ENCODE measurements around the gene IZUMO4.

The IZUMO4 gene

GRCh38 chr19:2132191-2132590, 35.5 kb downstream of the IZUMO4 start:
- FAIRE-seq (no peak), DNase-seq (ENCODE audit: insufficient read length) (no peak)
- TF ChIP-seq POLR2A (IDR thresholded peaks at IDR 0.05; ENCODE audit: low read depth, low read length) (no peak), POLR2AphosphoS5 (IDR thresholded peaks at IDR 0.05; ENCODE audit: low read depth, low read length) (no peak), TAF1 (IDR thresholded peaks at IDR 0.05; ENCODE audit: borderline replicate concordance, low read depth, low read length) (no peak)

- no peak for TF ChIP-seq TAF1 (IDR thresholded peaks at IDR 0.05; ENCODE audit: borderline replicate concordance, low read depth, low read length)
- TF ChIP-seq POLR2A (IDR thresholded peaks at IDR 0.05; ENCODE audit: low read depth, low read length), result no peak
- no peak for TF ChIP-seq POLR2AphosphoS5 (IDR thresholded peaks at IDR 0.05; ENCODE audit: low read depth, low read length)
- no peak for FAIRE-seq
- DNase-seq (ENCODE audit: insufficient read length), result no peak
These were observed 36.2 kb downstream of the IZUMO4 start for GRCh38 chr19:2132731-2133490.

DNA sequence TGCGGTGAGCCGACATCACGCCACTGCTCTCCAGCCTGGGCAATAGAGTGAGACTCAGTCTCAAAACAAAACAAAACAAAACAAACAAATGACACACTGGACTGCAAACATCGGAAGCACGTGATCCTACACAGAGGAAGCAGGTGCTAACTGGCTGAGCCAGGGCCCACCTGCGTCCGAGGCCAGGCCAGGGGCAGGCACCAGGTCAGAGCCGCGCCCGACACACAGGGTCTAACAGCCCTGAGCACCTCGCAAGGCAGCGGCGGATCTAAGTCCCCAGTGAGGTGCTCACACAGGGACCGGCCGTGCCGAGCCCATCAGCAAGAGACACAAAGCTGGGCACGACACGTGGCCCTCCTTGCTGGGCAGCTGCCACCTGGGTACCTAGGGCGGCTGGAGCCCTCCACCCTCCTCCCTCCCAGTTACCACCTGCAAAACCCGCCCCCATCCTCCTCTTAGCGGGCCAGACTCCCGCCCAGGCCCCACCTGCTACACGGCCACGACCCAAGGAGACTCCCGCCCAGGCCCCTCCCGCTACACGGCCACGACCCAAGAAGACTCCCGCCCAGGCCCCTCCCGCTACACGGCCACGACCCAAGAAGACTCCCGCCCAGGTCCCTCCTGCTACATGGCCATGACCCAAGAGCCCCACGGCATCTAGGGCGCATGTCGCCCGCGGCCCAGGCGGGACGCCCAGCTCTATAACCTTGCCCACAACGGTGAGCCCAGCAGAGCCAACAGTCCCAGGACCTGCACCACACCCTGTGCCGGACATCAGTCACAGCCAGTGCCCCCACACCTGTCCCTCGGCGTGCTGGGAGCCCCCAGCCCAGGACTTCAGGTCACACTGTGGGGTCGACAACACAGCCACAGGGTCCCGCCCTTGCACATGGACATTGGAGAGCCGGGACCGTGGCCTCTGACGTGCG, 39.0 kb downstream of the IZUMO4 start:
- DNase-seq (ENCODE audit: insufficient read length) (no peak), FAIRE-seq (no peak)
- TF ChIP-seq POLR2A (IDR thresholded peaks at IDR 0.05; ENCODE audit: low read depth, low read length), result no peak
- no peak for TF ChIP-seq TAF1 (IDR thresholded peaks at IDR 0.05; ENCODE audit: borderline replicate concordance, low read depth, low read length)
- no peak for TF ChIP-seq POLR2AphosphoS5 (IDR thresholded peaks at IDR 0.05; ENCODE audit: low read depth, low read length)

DNA sequence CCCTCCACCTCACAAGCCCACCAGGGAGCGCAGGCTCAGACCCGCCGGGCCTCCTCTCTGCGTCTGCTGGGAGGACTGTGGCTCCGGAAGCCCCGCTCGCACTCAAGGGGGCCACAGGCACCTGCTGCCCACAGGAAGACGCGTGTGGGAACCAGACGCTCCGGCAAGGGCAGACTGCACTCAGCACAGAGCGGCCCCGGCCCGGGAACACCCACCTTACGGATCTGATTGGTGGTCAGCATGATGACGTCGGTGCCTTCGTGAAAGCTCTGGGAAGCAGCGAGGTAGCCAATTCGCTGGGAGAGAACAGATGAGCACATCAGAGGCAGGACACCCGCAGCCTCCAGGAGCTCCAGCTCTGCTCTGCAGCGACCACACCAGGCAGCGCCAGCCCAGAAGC, 40.1 kb downstream of the IZUMO4 start:
- no peak for DNase-seq (ENCODE audit: insufficient read length)
- TF ChIP-seq POLR2A (IDR thresholded peaks at IDR 0.05; ENCODE audit: low read depth, low read length), result no peak
- TF ChIP-seq TAF1 (IDR thresholded peaks at IDR 0.05; ENCODE audit: borderline replicate concordance, low read depth, low read length), result no peak
- no peak for TF ChIP-seq POLR2AphosphoS5 (IDR thresholded peaks at IDR 0.05; ENCODE audit: low read depth, low read length)
- FAIRE-seq, result no peak

- DNase-seq (ENCODE audit: insufficient read length) (no peak), FAIRE-seq (no peak)
- TF ChIP-seq POLR2A (IDR thresholded peaks at IDR 0.05; ENCODE audit: low read depth, low read length) (no peak), POLR2AphosphoS5 (IDR thresholded peaks at IDR 0.05; ENCODE audit: low read depth, low read length) (no peak), TAF1 (IDR thresholded peaks at IDR 0.05; ENCODE audit: borderline replicate concordance, low read depth, low read length) (no peak)
These were observed 41.5 kb downstream of the IZUMO4 start for GRCh38 chr19:2138061-2138728.

GRCh38 chr19:2139385-2140137, 42.8 kb downstream of the IZUMO4 start:
- TF ChIP-seq POLR2A (IDR thresholded peaks at IDR 0.05; ENCODE audit: low read depth, low read length) (0 out of 2 replicates have a peak, but pooled peaks have one; percentile 14), POLR2AphosphoS5 (IDR thresholded peaks at IDR 0.05; ENCODE audit: low read depth, low read length) (no peak)
- no peak for DNase-seq (ENCODE audit: insufficient read length)
- no peak for FAIRE-seq

DNA sequence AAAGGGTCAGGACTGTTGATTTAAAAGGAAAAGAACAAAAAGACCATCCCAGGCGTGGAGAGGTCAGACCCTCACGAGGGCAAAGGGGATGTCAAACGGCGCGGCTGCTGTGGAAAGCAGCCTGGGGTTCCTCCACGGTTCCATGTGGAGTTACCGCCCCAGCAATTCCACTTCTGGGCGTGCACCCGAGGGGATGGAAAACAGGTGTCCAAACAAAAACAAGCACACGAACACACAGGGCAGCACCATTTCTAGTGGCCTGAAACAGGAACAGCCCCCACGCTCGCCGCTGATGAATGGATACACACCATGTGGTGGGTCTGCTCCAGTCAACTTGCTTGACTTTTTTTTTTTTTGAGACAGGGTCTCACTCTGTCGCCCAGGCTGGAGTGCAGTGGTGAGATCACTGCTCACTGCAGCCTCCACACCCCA, 43.4 kb downstream of the IZUMO4 start:
- DNase-seq (ENCODE audit: insufficient read length) (no peak), FAIRE-seq (no peak)
- TF ChIP-seq POLR2AphosphoS5 (IDR thresholded peaks at IDR 0.05; ENCODE audit: low read depth, low read length) (no peak), TAF1 (IDR thresholded peaks at IDR 0.05; ENCODE audit: borderline replicate concordance, low read depth, low read length) (no peak), POLR2A (IDR thresholded peaks at IDR 0.05; ENCODE audit: low read depth, low read length) (no peak)

GRCh38 chr19:2142173-2142829, 45.6 kb downstream of the IZUMO4 start:
- DNase-seq (ENCODE audit: insufficient read length), result no peak
- no peak for FAIRE-seq

GRCh38 chr19:2144190-2144589, 47.5 kb downstream of the IZUMO4 start:
- FAIRE-seq (no peak), DNase-seq (ENCODE audit: insufficient read length) (no peak)
- no peak for TF ChIP-seq POLR2AphosphoS5 (IDR thresholded peaks at IDR 0.05; ENCODE audit: low read depth, low read length)
- no peak for TF ChIP-seq POLR2A (IDR thresholded peaks at IDR 0.05; ENCODE audit: low read depth, low read length)
- no peak for TF ChIP-seq TAF1 (IDR thresholded peaks at IDR 0.05; ENCODE audit: borderline replicate concordance, low read depth, low read length)

More at GRCh38 chr19:2142173-2142829, 45.6 kb downstream of the IZUMO4 start:
- no peak for TF ChIP-seq TAF1 (IDR thresholded peaks at IDR 0.05; ENCODE audit: borderline replicate concordance, low read depth, low read length)

DNA sequence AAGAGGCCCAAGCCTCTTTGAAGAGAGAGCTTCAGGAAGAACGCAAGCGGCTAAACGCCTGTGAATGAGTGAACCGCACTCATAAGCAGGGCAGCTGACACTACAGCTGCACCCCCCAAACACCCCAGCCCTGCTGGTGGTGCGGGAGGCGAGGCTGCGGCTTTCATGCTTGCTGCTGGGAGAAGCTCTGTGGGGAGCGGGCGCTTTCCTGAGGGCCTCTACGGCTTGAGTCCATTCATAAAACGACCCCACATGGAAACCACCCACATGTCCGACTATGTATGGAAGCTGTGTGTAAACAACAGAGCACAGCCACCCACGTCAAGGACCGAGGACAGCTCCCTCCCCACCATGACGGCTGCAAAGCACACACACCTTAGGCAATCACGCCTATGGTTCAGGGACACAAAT, 49.1 kb downstream of the IZUMO4 start:
- TF ChIP-seq POLR2A (IDR thresholded peaks at IDR 0.05; ENCODE audit: low read depth, low read length), result no peak
- TF ChIP-seq TAF1 (IDR thresholded peaks at IDR 0.05; ENCODE audit: borderline replicate concordance, low read depth, low read length), result no peak
- TF ChIP-seq POLR2AphosphoS5 (IDR thresholded peaks at IDR 0.05; ENCODE audit: low read depth, low read length), result no peak
- FAIRE-seq (no peak), DNase-seq (ENCODE audit: insufficient read length) (no peak)

Measured in GM12892 (cell line).